DMS 273 (cell line): Measurements from ENCODE around the gene DPYSL5.
A peak's percentile ranks its signal among the peaks of the same experiment; 100 is the strongest.
"Not testable (repeated sequence)": the region's sequence is repeated elsewhere in the genome, so short reads cannot be mapped to it uniquely, and the experiment has no call there.

Experiments used
- DNase-seq: peaks from one replicate; lab custom pipeline; 2025; ENCODE audit not compliant: unreplicated experiment; lab: John Stamatoyannopoulos, UW

The DPYSL5 gene

DNA sequence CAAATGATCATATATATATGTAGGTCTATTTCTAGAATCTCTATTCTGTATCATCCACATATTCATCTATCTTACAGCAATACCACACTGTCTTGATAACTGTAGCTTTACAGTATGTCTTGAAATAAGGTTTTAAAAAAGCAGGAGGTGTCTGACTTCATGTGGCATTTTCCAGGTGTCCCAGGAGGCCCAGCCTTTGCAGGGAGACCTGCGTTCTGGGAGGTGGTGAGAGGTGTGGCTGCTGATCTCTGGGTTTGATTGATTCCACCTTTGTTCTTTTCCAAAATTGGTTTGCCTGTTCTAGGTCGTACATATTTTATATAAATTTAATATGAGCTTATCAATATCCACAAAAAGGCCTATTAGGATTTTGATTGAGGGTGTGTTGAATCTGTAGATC, 26.6 kb downstream of the DPYSL5 start:
- no peak for DNase-seq

DNA sequence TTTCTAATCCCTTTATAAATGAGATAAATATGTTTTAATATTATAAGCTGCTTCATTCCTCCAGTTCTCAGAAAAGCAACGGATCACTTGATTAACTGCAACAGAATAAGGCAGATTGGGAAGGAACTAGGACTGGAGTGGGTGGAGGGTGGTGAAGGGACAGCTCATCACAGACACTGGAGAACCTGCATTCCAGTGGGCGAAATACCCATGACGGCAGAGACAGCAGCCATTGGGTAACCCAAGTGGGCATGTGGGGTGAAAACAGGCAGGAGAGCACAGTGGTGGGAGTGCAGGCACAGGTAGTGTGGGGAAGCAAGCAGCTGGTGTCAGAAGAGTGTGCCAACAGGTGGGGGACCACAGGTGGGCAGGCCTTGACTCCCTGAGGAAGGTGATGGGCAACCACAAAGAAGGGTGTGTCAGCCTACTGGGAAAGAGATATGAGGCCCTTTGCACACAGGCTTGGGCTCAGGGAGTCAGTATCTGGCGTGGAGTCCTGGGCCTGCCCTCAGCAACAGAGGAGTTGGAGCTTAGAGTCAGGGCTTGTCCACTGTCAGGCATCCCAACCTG, 27.2 kb downstream of the DPYSL5 start:
- DNase-seq: no peak

DNA sequence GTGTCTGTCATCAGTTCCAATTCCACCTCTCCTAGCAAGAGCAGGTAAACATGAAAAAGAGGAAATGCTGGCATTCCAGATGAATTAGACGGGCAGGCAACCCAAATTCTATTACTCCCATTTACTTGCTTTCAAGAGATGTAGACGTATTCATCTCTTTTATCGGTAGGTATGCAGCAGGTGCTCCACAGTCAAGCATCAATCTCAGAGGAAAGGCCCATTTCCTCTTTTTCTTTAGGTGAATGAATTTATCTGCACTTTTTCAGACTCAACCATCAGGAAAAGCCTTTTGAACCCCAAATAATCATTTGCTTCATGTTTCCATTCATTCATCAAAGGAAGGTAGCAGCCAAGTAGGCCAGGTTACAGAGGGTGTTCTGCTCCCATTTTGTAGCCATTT, 27.9 kb downstream of the DPYSL5 start:
- DNase-seq: no peak

DNA sequence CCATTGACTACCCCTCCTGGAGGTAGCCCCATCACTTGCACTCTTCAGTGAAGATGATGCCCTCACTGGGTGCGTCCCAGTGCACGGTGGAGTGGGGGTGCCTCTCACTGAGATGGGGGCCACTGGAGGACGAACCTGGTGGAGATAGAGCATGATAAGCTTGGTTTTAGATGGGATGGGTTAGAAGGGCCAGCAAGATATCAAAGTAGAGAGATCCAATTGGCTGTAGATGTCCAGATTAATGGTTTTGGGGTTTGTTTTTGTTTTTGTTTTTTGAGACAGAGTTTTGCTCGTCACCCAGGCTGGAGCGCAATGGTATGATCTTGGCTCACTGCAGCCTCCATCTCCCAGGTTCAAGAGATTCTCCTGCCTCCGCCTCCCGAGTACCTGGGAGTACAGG, 28.3 kb downstream of the DPYSL5 start:
- DNase-seq: no peak

DNA sequence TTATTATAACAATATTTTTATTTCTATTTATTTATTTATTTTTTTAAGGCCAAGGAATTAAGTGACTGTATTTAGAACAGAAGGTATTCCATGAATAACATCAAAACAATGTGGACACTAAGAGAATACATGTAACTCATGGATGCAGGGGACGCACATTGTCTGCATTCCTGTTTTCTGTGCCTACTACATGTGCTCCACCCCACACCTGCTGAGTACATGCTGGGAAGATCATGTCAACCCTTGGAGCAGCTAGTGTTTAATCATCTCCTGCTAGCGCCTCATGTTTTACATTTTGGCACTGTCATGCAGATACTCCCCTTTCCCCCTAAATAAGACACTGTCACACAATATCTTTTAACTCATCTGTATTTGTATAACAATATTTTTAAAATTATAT, 29.3 kb downstream of the DPYSL5 start:
- DNase-seq: no peak

DNA sequence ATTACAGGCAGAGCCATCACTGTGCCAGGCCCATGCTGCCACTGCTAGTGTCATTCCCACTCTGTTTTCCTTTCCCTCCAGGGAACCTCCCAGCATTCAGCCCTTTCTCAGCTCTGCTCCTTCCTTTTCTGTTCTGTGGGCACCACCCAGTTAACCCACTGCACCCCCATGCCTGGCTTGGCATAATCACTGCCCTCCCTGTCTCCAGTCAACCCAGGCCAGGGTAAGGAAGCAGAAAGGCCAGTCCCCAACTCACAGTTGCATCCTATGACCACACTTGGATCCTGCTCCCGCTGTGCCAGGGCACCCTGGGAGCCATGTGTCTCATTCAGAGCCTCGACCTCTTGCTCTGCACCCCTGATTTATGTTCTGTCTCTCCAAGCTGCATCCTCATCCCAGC, 32.2 kb downstream of the DPYSL5 start:
- no peak for DNase-seq

DNA sequence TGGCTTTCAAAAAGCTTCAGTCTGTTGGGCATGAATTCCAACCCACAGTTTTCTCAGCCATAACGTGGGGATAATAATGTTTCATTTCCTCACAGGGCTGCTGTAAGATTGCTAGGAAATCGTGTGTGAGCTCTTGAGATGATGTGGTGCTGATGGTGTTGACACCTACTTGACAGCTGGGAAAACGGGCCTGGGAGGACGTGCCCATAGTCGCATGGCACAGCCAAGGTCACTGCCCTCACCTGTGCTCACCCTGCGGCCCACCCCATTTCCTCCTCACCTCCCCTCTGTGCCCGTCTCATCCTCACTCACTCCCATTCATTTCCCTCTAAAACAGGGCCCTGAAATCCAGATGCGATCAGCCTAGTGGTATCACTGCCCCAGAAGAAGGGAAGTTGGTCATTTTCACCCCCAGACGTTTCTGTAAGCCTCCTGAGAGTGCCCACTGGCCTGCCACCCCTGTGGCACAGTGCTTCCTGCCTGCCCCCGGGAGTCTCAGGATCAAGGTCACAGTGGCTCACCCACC, 33.0 kb downstream of the DPYSL5 start:
- no peak for DNase-seq

DNA sequence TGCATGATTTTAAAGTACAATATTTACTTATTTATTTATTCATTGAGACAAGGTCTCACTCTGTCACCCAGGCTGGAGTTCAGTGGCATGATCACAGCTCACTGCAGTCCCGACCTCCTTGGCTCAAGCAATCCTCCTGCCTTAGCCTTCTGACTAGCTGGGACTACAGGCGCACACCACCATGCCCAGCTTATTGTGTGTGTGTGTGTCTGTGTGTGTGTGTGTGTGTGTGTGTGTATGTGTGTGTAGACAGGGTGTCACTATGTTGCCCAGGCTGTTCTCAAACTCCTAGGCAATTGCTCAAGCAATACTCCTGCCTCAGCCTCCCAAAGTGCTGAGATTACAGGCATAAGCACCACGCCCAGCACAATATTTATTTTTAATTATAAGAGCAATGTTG, 34.3 kb downstream of the DPYSL5 start:
- not testable (repeated sequence) for DNase-seq

DNA sequence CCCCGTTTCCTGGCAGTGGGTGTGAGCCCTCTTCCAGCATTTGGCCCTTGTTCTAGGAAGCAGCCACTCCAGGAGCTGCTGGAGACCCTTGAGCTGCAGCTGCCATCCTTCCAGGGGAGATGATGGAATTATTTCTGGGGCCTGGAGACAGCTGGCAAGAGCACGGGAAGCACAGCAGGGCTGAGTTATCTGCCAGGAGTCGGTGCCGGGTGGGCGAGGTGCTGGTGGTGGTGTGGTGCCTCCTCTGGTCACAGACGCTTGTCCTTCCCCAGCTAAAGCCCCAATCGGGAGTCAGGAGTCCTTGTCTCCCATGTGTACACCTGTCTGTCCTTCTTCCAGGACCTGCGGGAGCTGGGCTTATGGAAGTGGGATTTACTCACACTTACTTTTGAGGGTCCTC, 36.0 kb downstream of the DPYSL5 start:
- peak; percentile 66 for DNase-seq

DNA sequence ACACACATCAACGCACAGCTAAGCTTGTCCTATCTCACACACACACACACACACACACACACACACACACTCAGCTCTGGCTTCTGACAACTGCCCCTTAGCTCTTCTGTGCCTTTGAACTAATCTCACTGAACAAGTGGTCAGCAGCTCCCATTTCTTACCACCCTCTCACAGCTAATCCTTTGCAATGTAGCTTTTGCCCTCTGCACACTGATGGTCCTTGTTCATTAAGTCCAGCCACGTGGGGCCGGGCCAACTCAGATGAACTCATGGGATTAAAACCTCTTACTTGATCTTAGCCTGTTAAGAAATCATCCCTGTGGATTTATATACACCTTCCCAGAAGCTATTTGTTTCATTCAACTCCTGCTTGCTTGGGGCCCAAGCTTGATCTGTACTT, 36.6 kb downstream of the DPYSL5 start:
- no peak for DNase-seq

DNA sequence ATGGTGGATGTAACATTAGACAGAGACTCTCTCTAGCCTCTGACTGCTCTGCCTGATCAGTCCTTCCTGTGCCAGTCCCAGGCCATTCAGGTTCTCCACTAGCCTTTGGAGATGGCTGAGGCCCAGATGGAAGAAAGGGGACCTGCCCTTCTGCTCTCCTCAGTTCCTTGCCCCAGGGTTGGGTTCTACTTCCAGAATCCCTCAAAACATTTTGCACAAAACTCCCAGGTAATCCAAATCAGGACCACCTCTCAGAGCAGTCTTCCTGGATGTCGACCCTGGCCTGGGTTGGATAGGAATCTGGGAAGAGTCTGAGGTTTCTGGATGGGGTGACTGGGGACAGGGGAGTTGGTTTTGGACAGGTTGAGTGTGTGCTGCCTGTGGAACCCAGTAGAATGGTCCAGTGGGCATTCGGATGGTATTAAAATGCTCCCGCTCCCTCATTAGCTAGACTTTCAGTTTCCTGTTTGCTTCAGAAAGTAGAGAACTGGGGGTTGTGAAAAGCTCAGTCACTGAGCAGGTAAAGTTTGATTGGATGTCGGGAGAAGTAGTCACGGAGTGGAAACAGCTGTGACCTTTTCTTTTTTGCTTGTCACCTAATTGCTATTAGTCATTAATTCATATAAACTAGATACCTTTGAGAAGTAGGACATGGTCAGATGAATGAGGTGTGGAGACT, 37.9 kb downstream of the DPYSL5 start:
- DNase-seq: no peak

DNA sequence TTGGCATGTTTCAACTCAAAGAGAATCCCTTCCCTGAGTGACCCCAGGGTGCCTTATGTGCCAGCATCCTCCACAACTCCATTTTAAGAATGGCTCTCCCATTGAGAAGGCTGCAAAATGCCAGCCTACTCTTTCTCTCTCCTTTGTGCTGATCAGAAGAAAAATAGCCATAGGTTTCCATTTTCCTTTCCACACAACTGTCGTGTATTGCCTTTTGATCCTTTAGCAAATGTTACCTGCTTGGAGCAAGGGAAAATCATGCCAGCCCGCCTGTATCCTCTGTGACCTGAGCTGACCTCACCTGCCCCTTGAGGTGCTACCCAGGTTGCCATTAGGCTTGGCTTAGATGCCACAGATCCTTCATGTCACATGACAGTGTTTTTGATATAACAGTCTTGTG, 38.8 kb downstream of the DPYSL5 start:
- no peak for DNase-seq

DNA sequence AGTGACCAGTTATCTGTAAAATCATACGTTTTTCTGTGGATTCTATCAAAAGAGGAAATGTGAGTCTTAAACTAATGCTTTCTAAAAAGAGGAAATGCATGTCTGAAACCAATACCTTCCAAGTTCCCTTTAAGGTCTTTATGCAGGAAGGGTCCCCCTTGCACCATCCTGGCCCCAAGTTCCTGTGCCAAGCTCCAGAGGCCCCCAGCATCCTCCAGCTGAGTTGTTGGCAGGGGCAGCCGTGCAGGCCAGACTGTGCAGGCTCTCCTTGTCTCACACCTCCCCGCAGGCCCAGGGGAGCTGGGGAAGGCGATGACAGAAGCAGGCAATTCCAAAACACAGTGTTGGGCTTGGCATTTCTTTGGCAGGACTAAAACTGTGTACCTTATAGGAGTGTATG, 39.2 kb downstream of the DPYSL5 start:
- DNase-seq: no peak

DNA sequence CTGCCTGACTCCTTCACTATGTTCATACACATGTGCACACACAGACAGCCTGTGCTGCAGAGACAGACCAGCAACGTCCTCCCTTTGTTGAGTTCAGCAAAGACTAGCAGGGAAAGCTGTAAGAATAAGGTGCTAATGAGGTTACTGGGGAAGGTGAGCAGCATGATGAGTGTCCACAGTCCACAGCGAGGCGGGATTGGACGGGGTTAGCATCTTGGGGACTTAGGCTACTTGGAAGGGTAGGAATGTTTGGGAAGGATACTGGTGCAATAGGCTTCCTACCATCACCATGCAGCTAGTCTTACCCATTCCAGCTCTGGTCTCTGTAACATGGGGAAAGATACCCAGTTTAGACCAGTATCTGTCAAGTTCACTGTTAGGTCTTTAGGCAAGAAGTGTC, 41.9 kb downstream of the DPYSL5 start:
- DNase-seq: no peak

DNA sequence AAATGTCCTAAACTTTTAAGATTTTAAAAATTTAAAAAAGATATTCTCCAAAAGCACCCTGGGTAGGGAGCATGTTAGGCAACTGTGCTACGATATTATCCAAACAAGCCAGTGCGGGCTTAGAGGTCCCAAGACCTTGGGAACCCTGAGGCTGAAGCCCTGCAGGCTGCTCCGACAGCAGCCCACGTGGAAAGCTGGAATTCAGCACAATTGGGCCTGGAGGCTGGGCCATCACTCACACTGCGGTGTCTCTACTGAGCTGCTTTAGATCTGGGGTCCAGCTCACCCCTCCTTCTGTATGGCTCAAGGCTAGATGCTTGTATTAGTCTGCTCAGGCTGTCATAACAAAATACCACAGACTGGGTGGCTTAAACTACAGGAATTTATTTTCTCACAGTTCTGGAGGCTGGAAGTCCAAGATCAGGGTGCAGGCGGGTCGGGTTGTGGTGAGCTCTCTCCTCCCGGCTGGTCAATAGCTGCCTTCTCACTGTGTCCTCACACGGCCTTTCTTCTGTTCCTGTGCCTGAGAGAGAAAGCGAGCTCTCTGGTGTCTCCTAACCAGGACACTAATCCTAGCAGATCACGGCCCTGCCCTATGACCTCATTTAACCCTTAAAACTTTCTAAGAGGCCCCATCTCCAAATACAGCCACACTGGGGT, 42.5 kb downstream of the DPYSL5 start:
- DNase-seq: no peak

DNA sequence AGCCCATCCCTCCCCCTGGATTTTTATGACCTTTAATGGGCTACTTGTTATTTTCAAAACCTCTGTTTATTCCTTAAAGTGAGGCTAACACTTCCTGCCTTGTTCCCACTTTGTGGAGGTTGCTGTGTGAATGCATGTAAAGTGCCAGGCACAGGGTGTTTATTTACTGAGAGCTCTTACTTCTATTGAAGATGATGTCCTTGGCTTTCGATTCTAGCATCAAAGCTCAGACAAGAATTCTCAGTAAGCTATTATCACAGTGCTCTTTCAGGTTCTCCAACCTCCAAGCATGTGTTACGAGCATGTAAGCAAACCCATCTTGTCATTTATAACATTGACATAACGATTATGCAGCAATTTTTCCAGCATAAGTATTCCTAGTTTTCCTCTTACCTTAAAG, 44.2 kb downstream of the DPYSL5 start:
- no peak for DNase-seq

DNA sequence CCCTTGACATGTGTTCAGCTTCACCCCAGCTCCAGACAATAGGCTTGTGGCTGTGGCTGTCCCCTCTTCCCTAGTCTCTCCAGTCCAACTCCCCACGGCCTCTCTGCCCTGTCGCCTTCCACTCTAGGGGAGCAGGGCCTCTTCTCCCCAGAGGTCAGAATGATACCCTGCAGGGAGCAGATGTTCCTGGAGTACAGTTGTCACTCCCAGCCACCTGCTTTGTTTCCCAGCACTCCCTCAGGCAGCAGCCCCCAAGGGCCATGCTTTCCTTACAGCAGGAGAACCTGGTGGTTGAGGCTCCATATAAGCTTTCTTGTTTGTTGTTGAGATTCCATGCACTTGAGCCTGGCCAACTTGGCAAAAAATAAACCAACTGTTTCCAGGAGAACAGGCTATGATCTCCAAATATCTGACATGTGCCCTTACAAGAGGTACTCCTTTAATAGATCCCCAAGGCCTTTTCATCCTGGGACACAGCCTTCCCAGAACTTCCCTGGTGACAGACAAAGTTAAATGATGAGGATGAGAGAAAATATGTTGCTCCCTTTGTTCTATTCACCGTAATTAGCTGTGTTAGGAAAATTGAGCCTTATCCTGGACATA, 45.1 kb downstream of the DPYSL5 start:
- DNase-seq: peak; percentile 31

DNA sequence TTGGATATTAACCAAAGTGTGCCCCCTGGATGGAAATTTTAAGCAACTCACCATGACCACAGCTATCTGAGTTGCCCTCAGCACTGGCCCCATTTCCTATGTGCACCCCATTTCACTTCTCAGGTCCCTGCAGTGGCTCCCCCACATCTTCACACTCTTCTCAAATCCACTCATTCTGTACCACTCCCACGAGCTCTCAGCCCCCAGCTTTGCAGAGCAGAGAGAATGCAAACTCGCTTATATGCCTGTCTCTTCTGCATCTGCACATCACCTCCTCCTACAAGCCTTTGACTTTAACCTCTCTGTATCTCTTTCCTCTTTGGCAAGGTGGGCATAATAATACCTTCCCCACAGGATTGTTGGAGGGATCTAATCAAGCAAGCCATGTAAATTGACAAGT, 46.2 kb downstream of the DPYSL5 start:
- DNase-seq: no peak

DNA sequence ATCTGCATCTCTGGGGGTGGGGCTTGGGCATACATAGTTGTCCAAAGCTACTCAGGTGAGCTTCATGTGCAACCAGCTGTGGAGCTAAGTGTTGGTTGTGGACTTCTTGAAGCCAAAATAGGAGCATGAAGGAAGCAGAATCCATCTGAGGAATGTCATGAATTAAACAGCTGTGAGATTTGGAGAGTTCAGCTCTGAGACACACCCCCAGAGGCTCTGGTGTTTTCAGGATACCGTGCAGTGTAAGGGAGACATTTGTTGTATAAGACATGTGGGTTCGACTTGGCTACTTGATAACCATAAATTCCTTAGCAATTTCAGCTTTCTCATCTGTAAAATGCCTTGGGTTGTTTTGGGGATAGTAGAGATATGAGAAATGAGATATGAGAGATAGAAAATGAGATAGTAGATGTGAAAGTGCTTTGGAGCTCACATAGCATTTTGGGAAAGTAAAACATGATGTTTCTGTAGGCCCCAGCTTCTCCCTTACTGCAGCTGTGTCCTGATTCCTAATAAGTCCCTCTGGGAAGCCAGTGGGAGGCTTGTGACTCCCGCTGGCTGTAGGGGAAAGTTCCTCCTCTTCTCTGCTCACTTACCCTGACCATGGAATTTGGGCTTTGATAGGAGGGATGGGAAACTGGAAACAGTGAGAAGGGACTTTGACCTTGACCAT, 50.0 kb downstream of the DPYSL5 start:
- DNase-seq: no peak

DNA sequence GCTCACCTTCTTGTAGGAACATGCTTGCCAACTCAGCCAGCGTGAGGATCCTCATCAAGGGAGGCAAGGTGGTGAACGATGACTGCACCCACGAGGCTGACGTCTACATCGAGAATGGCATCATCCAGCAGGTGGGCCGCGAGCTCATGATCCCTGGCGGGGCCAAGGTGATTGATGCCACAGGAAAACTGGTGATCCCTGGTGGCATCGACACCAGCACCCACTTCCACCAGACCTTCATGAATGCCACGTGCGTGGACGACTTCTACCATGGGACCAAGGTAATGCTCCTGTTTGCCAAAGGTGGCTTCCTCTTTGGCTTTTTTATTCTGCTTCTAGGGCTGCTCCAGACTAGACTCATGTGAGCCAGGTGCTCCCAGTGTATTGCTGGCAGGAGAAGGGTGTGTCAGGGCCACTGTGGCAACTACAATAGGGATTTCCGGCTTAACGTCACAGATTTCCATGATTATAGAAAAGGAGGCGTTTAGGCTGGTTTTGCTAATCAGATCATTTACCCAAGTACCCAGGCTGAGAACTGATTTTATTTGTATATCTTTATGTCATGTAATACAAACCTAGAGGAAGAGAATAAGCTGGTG, 50.6 kb downstream of the DPYSL5 start:
- DNase-seq: no peak

DNA sequence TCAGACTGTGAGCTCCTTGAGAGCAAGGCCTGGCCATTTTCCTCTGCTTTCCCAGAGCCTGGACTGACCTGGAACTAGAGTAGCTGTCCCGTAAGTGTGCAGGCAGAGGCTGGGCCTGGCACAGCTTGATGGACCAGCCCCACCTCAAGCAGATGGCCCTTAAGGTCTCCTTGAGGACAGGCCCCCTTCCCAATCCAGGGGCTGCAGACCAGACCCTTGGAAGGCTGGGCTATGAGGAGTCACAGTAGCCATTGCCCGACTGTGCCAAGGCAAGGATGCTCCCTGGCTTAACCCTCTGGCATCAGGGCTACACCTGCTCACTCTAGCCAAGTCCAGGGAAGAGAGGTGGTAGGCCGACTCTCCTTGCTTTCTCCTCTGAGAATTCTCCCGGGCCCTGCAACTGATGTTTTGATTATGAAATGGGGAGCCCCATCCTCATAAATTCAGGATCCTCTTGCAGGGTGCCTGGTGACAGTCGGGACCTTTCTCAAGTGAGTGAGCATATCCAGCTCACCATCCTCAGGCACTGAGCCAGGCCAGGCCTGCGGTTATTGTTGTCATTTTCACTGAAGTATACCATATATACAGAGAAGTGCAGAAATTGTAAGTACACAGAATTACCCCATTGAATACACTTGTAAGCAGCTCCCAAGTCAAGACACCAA, 51.7 kb downstream of the DPYSL5 start:
- no peak for DNase-seq
